Pancreas (tissue), 10 donors: Measurements from ENCODE around the gene ITPR3. TPM values are rescaled to one million over a fixed set of nuclear protein-coding genes. Genes with fewer than 3 reads are reported as not detected.

Experiments used
- ATAC-seq, 4 donors: fragments of 200-7000 bp; cut with Tn5 transposase; one replicate each; pipeline versions ENCODE4 v1.8.0 to v1.9.1; 2020; ENCODE audit warnings: mild to moderate bottlenecking in 4 of 4, moderate library complexity in 4 of 4
- DNase-seq, 6 donors: peaks; one replicate each; pipeline ENCODE4 v3.0.0-alpha.2; 2020
- FAIRE-seq: peaks from 2 replicates; lab custom pipeline; 2012; peaks lifted over from hg19 to GRCh38; lab: Jason Lieb, UNC
- H3K27ac ChIP-seq, 4 donors: fragments of 200-600 bp; sonication (generic); 1 replicate in 3 of 4; 2 replicates in 1 of 4; pipeline versions ENCODE4 v1.5.0 to v1.8.0; 2020
- H3K27me3 ChIP-seq, 4 donors: fragments of 200-600 bp; one replicate each; pipeline ENCODE4 v1.8.0; 2021
- H3K36me3 ChIP-seq, 3 donors: fragments of 200-600 bp; sonication (generic) in 1 of 3; one replicate each; pipeline versions ENCODE4 v1.5.0 to v1.8.0; 2020 to 2021
- H3K4me1 ChIP-seq, 3 donors: fragments of 200-600 bp; one replicate each; pipeline ENCODE4 v1.8.0; 2021
- H3K4me3 ChIP-seq, 4 donors: fragments of 200-600 bp; sonication (generic) in 2 of 4; one replicate each; pipeline versions ENCODE4 v1.5.0 to v1.8.0; 2020 to 2021
- H3K9me3 ChIP-seq, 4 donors: fragments of 200-600 bp; one replicate each; pipeline ENCODE4 v1.8.0; 2021
- CTCF ChIP-seq, 4 donors: fragments of 200-600 bp; sonication (generic) in 3 of 4; IDR thresholded peaks; one replicate each; pipeline versions ENCODE4 v1.5.0 to v1.8.0; 2021; ENCODE audit warnings: antibody characterized with exemption in 4 of 4
- WGBS, 2 donors: extraction: QIAGEN DNeasy Blood & Tissue Kit; methylation state at CpG; one replicate each; pipeline ENCODE4 v1.1.7; 2013; 5-methylcytosine and 5-hydroxymethylcytosine counted together
- intact Hi-C, 3 donors: fragments of 100-400 bp; cut with DNase I; formaldehyde crosslinking; loops; one replicate each; pipeline versions ENCODE4 v1.11.1 to v1.14.2; 2022
- polyA plus RNA-seq, 2 donors: library from polyadenylated mRNA; stranded (reverse); fragments of 200-250 nt; gene quantifications; one replicate each; pipeline ENCODE4 v1.2.3, GENCODE V29; 2013
- total RNA-seq, 6 donors: library from RNA; stranded (reverse); fragmentation: NEBNext Ultra II Directional in 4 of 6; extraction: Animal tissue kit (Norgen Biotek cat#: 25700) in 4 of 6; gene quantifications; one replicate each; pipeline versions ENCODE4 v1.2.1 to v1.2.4, GENCODE V29; 2021 to 2023
- donor health status: healthy with polysubstance abuse.
- donor health status: DM: no; HTN: no; CAD: no; lungs with moderate emphysema.
- donor health status: DM: no; HTN: no; CAD: no.
- donor health status: control.
- donor health status: control.
- donor health status: Bipolar disorder and iron deficiency.
- donor health status: DM: yes; HTN: yes; CAD: no.
- donor health status: DM: no; HTN: no; CAD: no.
- donor health status: DM: no; HTN: no; CAD: no.
- donor health status: DM: yes; HTN: yes; CAD: no.

Gene ITPR3
- total and polyA plus RNA-seq, 8 donors: 9.1 to 20.3 (median 12.9) TPM

- Histone ChIP-seq H3K4me1 (no peaks in the 10 kb centered on the region), H3K27ac (no peak overlapping the region), H3K27me3 (no peaks in the 10 kb centered on the region), H3K4me3 (no peak overlapping the region), H3K9me3 (no peaks in the 10 kb centered on the region), H3K36me3 (no peaks in the 10 kb centered on the region)
- WGBS, 2 donors: 78 to 85% methylated on average over 1 of the region's 1 CpG
- FAIRE-seq (no peak), DNase-seq (peak in 1 of 6 donors; percentile 66), ATAC-seq (peak in 3 of 4 donors; percentile 72 to 80 (median 76))
- TF ChIP-seq CTCF (IDR thresholded peaks at IDR 0.05): peak in 2 of 4 donors; percentile 19 to 27
- intact Hi-C loops: loop anchor here in 1 of 3 donors (5.0 kb wide), 1 partner anchor 115 kb away; no protein-coding TSS in a partner anchor
Observed at GRCh38 chr6:33702345-33702977, 81.3 kb downstream of the ITPR3 start.

- no peak for TF ChIP-seq CTCF (IDR thresholded peaks at IDR 0.05)
- WGBS, 2 donors: 86 to 91% methylated on average over 11 of the region's 11 CpGs
- Histone ChIP-seq H3K27ac (no peak overlapping the region), H3K4me3 (no peak overlapping the region), H3K27me3 (no peaks in the 10 kb centered on the region), H3K36me3 (no peaks in the 10 kb centered on the region), H3K9me3 (no peaks in the 10 kb centered on the region), H3K4me1 (no peaks in the 10 kb centered on the region)
- FAIRE-seq (no peak), ATAC-seq (no peak), DNase-seq (no peak)
- intact Hi-C loops: loop anchor here in 1 of 3 donors (5.0 kb wide), 1 partner anchor 117 kb away; no protein-coding TSS in a partner anchor
Observed at GRCh38 chr6:33704215-33705066, 83.3 kb downstream of the ITPR3 start.

- DNase-seq (no peak), FAIRE-seq (no peak), ATAC-seq (no peak)
- peaks cover 2 to 5% (median 2%) of the 10 kb centered on the region in 3 donors for H3K4me1 ChIP-seq
- H3K9me3 ChIP-seq: no peaks in the 10 kb centered on the region
- TF ChIP-seq CTCF (IDR thresholded peaks at IDR 0.05): no peak
- intact Hi-C loops: no loop called here
- no peak overlapping the region for H3K27ac ChIP-seq
- no peaks in the 10 kb centered on the region for H3K27me3 ChIP-seq
- 84 to 87% methylated on average over 9 of the region's 9 CpGs for WGBS, 2 donors
- H3K36me3 ChIP-seq: no peaks in the 10 kb centered on the region
- no peak overlapping the region for H3K4me3 ChIP-seq
Observed at GRCh38 chr6:33705268-33705885, 84.3 kb downstream of the ITPR3 start.

GRCh38 chr6:33705955-33706725, 85.0 kb downstream of the ITPR3 start:
- WGBS, 2 donors: 76 to 86% methylated on average over 16 of the region's 16 CpGs
- no peak for TF ChIP-seq CTCF (IDR thresholded peaks at IDR 0.05)
- no peak overlapping the region for H3K4me3 ChIP-seq
- no peaks in the 10 kb centered on the region for H3K27me3 ChIP-seq
- H3K9me3 ChIP-seq: no peaks in the 10 kb centered on the region
- peaks cover 8 to 11% (median 9%) of the 10 kb centered on the region in 3 donors for H3K4me1 ChIP-seq
- ATAC-seq (no peak), DNase-seq (no peak), FAIRE-seq (no peak)
- H3K27ac ChIP-seq: no peak overlapping the region
- no peaks in the 10 kb centered on the region for H3K36me3 ChIP-seq
- intact Hi-C loops: no loop called here
